T1000 (cell line): ENCODE measurements around the gene FANCI.
A peak's percentile ranks its signal among the peaks of the same experiment; 100 is the strongest.

Experiments used
- DNase-seq: peaks from one replicate; lab custom pipeline; 2025; ENCODE audit warnings: mixed read lengths; lab: John Stamatoyannopoulos, UW

FANCI gene

GRCh38 chr15:89243691-89244573, at the start of gene FANCI:
FANCI (plus strand) TSS chr15:89243979; CDS start chr15:89247648, 3,669 bp downstream.
- peak; percentile 91 for DNase-seq

GRCh38 chr15:89194608-89195007, 49.2 kb upstream of the FANCI start:
- DNase-seq = no peak

- DNase-seq = no peak
Measured at GRCh38 chr15:89195836-89196235, 47.9 kb upstream of the FANCI start.

GRCh38 chr15:89196241-89196640, 47.5 kb upstream of the FANCI start:
- no peak for DNase-seq

GRCh38 chr15:89196994-89197393, 46.8 kb upstream of the FANCI start:
- no peak for DNase-seq

- no peak for DNase-seq
Measured at GRCh38 chr15:89197503-89197971, 46.2 kb upstream of the FANCI start.

GRCh38 chr15:89198196-89198595, 45.6 kb upstream of the FANCI start:
- no peak for DNase-seq

GRCh38 chr15:89198934-89199333, 44.8 kb upstream of the FANCI start:
- DNase-seq = no peak

- DNase-seq = no peak
Measured at GRCh38 chr15:89199746-89200145, 44.0 kb upstream of the FANCI start.

- DNase-seq = no peak
Measured at GRCh38 chr15:89200182-89200581, 43.6 kb upstream of the FANCI start.

GRCh38 chr15:89201465-89202005, 42.2 kb upstream of the FANCI start:
- DNase-seq = no peak

- DNase-seq = no peak
Measured at GRCh38 chr15:89203705-89204273, 40.0 kb upstream of the FANCI start.

- DNase-seq = no peak
Measured at GRCh38 chr15:89205991-89206585, 37.7 kb upstream of the FANCI start.

- peak; percentile 65 for DNase-seq
Measured at GRCh38 chr15:89206908-89207331, 36.9 kb upstream of the FANCI start.

- no peak for DNase-seq
Measured at GRCh38 chr15:89208256-89208655, 35.5 kb upstream of the FANCI start.

- no peak for DNase-seq
Measured at GRCh38 chr15:89209057-89209456, 34.7 kb upstream of the FANCI start.

- no peak for DNase-seq
Measured at GRCh38 chr15:89211678-89212170, 32.1 kb upstream of the FANCI start.

GRCh38 chr15:89215627-89216026, 28.2 kb upstream of the FANCI start:
- no peak for DNase-seq

- no peak for DNase-seq
Measured at GRCh38 chr15:89217031-89217430, 26.7 kb upstream of the FANCI start.

- DNase-seq = no peak
Measured at GRCh38 chr15:89217686-89218376, 25.9 kb upstream of the FANCI start.

GRCh38 chr15:89218531-89218930, 25.2 kb upstream of the FANCI start:
- no peak for DNase-seq

- DNase-seq = no peak
Measured at GRCh38 chr15:89221543-89221942, 22.2 kb upstream of the FANCI start, which contains the start of gene RLBP1. RLBP1 (minus strand) TSS chr15:89221579; CDS start chr15:89218975, 2,604 bp downstream.
